UCSD-AML1 (cell line): ENCODE results near the gene ADCK1.
"Not testable (repeated sequence)": the region's sequence is repeated elsewhere in the genome, so short reads cannot be mapped to it uniquely, and the experiment has no call there.

Source experiments
- DNase-seq: peaks from one replicate; lab custom pipeline; 2025; ENCODE audit not compliant: unreplicated experiment; lab: John Stamatoyannopoulos, UW

ADCK1 gene

GRCh38 chr14:77808250-77808649 lies 8.3 kb downstream of the ADCK1 start:
- no peak for DNase-seq

GRCh38 chr14:77809011-77809410 lies 9.1 kb downstream of the ADCK1 start:
- no peak for DNase-seq

GRCh38 chr14:77812028-77812427 lies 12.1 kb downstream of the ADCK1 start:
- no peak for DNase-seq

GRCh38 chr14:77812682-77813081 lies 12.8 kb downstream of the ADCK1 start:
- DNase-seq, result not testable (repeated sequence)

- no peak for DNase-seq
Measured at GRCh38 chr14:77822307-77822706, 22.4 kb downstream of the ADCK1 start.

- DNase-seq, result no peak
Measured at GRCh38 chr14:77822741-77823140, 22.8 kb downstream of the ADCK1 start.

GRCh38 chr14:77823378-77823777 lies 23.5 kb downstream of the ADCK1 start:
- DNase-seq, result no peak

- DNase-seq, result no peak
Measured at GRCh38 chr14:77825895-77826519, 26.1 kb downstream of the ADCK1 start.

GRCh38 chr14:77830692-77831091 lies 30.8 kb downstream of the ADCK1 start:
- no peak for DNase-seq

- DNase-seq, result no peak
Measured at GRCh38 chr14:77832297-77832696, 32.4 kb downstream of the ADCK1 start.

- DNase-seq, result no peak
Measured at GRCh38 chr14:77837926-77838325, 38.0 kb downstream of the ADCK1 start.

- no peak for DNase-seq
Measured at GRCh38 chr14:77838831-77839511, 39.1 kb downstream of the ADCK1 start.

GRCh38 chr14:77843195-77843594 lies 43.3 kb downstream of the ADCK1 start:
- DNase-seq, result no peak

- no peak for DNase-seq
Measured at GRCh38 chr14:77843651-77844050, 43.7 kb downstream of the ADCK1 start.

GRCh38 chr14:77844802-77845201 lies 44.9 kb downstream of the ADCK1 start:
- DNase-seq, result no peak

- DNase-seq, result no peak
Measured at GRCh38 chr14:77848031-77848430, 48.1 kb downstream of the ADCK1 start.

GRCh38 chr14:77849711-77850110 lies 49.8 kb downstream of the ADCK1 start:
- DNase-seq, result no peak

- DNase-seq, result no peak
Measured at GRCh38 chr14:77853919-77854318, 54.0 kb downstream of the ADCK1 start.

- no peak for DNase-seq
Measured at GRCh38 chr14:77856941-77857340, 57.0 kb downstream of the ADCK1 start.

- DNase-seq, result no peak
Measured at GRCh38 chr14:77859934-77860570, 60.1 kb downstream of the ADCK1 start.

- DNase-seq, result no peak
Measured at GRCh38 chr14:77861201-77861600, 61.3 kb downstream of the ADCK1 start.

- peak; percentile 71 for DNase-seq
Measured at GRCh38 chr14:77862154-77862786, 62.4 kb downstream of the ADCK1 start.
